Measurements from ENCODE around the gene PLTP. TPM values are rescaled to one million over a fixed set of nuclear protein-coding genes. Genes with fewer than 3 reads are reported as not detected.

The PLTP gene
- total RNA-seq, 1 experiment from 2014 or later: 17.7 TPM

DNA sequence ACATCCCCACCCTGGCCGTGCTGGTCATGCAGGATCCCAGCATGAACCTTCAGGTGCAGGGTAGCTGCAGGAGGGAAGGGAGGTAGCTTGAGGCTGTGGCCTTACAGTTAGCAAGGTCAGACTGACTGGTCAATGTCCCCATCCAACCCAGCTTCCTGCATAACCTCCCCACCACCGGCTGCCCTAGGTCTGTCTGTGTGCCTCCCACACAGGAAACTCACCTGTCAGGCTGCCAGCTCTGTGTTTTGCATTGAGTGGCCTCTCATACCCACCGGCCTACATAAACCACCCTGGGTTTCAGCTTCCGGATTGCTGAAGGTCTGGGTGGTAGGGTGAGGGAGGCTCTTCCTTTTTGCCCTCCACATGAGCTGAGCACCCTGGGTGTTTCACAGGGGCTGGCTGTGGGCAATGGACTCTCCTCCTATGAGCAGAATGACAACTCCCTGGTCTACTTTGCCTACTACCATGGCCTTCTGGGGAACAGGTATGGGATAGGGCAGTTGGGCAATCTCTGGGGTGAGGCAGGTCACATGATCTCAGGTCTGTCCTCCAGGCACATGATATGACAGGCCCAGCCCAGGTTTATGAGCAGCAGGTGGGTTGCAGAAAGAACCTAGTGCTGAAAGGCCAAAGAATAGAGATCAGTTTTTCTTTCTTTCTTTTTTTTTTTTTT, 19.0 kb downstream of the PLTP start:
- TF ChIP-seq POLR2AphosphoS5 (IDR thresholded peaks at IDR 0.05; ENCODE audit: low read depth, low read length) (no peak), SIN3A (IDR thresholded peaks at IDR 0.05; ENCODE audit: borderline replicate concordance, insufficient read depth, low read depth, low read length) (no peak), TCF7L2 (IDR thresholded peaks at IDR 0.05; ENCODE audit: low read depth, low read length) (no peak)
- TF ChIP-seq, protein P1, sequence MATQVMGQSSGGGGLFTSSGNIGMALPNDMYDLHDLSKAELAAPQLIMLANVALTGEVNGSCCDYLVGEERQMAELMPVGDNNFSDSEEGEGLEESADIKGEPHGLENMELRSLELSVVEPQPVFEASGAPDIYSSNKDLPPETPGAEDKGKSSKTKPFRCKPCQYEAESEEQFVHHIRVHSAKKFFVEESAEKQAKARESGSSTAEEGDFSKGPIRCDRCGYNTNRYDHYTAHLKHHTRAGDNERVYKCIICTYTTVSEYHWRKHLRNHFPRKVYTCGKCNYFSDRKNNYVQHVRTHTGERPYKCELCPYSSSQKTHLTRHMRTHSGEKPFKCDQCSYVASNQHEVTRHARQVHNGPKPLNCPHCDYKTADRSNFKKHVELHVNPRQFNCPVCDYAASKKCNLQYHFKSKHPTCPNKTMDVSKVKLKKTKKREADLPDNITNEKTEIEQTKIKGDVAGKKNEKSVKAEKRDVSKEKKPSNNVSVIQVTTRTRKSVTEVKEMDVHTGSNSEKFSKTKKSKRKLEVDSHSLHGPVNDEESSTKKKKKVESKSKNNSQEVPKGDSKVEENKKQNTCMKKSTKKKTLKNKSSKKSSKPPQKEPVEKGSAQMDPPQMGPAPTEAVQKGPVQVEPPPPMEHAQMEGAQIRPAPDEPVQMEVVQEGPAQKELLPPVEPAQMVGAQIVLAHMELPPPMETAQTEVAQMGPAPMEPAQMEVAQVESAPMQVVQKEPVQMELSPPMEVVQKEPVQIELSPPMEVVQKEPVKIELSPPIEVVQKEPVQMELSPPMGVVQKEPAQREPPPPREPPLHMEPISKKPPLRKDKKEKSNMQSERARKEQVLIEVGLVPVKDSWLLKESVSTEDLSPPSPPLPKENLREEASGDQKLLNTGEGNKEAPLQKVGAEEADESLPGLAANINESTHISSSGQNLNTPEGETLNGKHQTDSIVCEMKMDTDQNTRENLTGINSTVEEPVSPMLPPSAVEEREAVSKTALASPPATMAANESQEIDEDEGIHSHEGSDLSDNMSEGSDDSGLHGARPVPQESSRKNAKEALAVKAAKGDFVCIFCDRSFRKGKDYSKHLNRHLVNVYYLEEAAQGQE (IDR thresholded peaks at IDR 0.05; ENCODE audit: insufficient read depth in 1 of 2, low read depth in 2 of 2, low read length in 1 of 2): no peak
- TF ChIP-seq, protein P2, sequence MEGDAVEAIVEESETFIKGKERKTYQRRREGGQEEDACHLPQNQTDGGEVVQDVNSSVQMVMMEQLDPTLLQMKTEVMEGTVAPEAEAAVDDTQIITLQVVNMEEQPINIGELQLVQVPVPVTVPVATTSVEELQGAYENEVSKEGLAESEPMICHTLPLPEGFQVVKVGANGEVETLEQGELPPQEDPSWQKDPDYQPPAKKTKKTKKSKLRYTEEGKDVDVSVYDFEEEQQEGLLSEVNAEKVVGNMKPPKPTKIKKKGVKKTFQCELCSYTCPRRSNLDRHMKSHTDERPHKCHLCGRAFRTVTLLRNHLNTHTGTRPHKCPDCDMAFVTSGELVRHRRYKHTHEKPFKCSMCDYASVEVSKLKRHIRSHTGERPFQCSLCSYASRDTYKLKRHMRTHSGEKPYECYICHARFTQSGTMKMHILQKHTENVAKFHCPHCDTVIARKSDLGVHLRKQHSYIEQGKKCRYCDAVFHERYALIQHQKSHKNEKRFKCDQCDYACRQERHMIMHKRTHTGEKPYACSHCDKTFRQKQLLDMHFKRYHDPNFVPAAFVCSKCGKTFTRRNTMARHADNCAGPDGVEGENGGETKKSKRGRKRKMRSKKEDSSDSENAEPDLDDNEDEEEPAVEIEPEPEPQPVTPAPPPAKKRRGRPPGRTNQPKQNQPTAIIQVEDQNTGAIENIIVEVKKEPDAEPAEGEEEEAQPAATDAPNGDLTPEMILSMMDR (IDR thresholded peaks at IDR 0.05): no peak
- intact Hi-C loops (cut with micrococcal nuclease; ENCODE audit: unreplicated experiment): no loop called here
- ATAC-seq: no peak
- ChIA-PET POLR2A (no interaction called here), CTCF (interaction anchor here (1.7 kb wide), 1 partner anchor 12 kb away, joined by 4 read pairs; no protein-coding TSS in a partner anchor)
- DNase-seq (ENCODE audit: low read depth, low spot score): no peak
- peaks cover 12% of the 10 kb centered on the region for H3K4me1 ChIP-seq (ENCODE audit: control insufficient read depth, insufficient read depth, low read length)
- in situ Hi-C loops (cut with HindIII; ENCODE audit: low pct_unique_long_range_greater_than_20kb, low sequenced_read_pairs): no loop called here
- no peaks in the 10 kb centered on the region for H3K27me3 ChIP-seq (ENCODE audit: control insufficient read depth, insufficient read depth, low read length)
- peaks cover 3% of the 10 kb centered on the region; the same call in 1 of the 2 replicates for H3K36me3 ChIP-seq (ENCODE audit: control insufficient read depth, insufficient read depth, low read length)
- H3K9me3 ChIP-seq (ENCODE audit: control insufficient read depth, insufficient read depth, low read depth, low read length): no peaks in the 10 kb centered on the region
- H3K4me3 ChIP-seq (ENCODE audit: low read depth in 2 of 2, low read length in 2 of 2): no peak overlapping the region; a peak in 1 of 4 replicates
- BruUV-seq (replicated peaks): no TSS peak
- H3K27ac ChIP-seq (ENCODE audit: low read length): no peak overlapping the region

DNA sequence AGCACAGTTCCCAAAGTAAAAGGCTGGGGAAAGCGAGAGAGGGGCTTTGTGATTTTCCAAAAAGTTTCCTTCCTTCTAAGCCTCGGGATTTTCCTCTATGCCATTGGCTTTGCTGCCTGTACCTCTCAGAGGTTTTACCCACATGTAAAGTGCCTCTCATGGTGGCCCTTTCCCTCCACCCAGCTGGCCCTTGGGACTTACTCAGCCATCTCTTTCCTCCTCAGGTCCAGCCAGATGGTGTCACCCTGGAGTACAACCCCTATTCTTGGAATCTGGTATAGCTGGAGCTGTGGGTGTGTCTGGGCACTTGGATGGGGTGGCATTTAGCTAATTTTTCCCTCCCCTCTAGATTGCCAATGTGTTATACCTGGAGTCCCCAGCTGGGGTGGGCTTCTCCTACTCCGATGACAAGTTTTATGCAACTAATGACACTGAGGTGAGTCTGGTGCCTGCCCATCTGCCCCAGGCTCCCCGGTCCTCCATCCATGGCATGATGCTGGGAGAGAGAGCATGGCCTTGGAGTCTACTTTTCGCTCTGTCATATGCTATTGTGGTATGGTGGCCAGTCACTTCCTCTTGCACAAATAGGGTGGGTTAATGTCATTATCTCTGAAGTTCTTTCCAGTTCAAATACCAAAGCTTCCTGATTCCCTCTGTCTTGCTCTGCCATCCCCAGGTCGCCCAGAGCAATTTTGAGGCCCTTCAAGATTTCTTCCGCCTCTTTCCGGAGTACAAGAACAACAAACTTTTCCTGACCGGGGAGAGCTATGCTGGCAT, 19.7 kb downstream of the PLTP start:
- BruUV-seq (replicated peaks): TSS peak; percentile 61
- POLR2A ChIA-PET: no interaction called here
- intact Hi-C loops (cut with micrococcal nuclease; ENCODE audit: unreplicated experiment) (no loop called here), in situ Hi-C loops (cut with HindIII; ENCODE audit: low pct_unique_long_range_greater_than_20kb, low sequenced_read_pairs) (no loop called here)
- no peak for DNase-seq (ENCODE audit: low read depth, low spot score)
- Histone ChIP-seq H3K27ac (ENCODE audit: low read length) (peak overlapping the region; percentile 81), H3K4me3 (ENCODE audit: low read depth in 2 of 2, low read length in 2 of 2) (peak overlapping the region; percentile 68 to 74), H3K27me3 (ENCODE audit: control insufficient read depth, insufficient read depth, low read length) (no peaks in the 10 kb centered on the region), H3K36me3 (ENCODE audit: control insufficient read depth, insufficient read depth, low read length) (peaks cover 3% of the 10 kb centered on the region; the same call in 1 of the 2 replicates), H3K4me1 (ENCODE audit: control insufficient read depth, insufficient read depth, low read length) (peaks cover 12% of the 10 kb centered on the region), H3K9me3 (ENCODE audit: control insufficient read depth, insufficient read depth, low read depth, low read length) (no peaks in the 10 kb centered on the region)
- ATAC-seq: peak; percentile 54
- TF ChIP-seq, protein P1 (IDR thresholded peaks at IDR 0.05; ENCODE audit: insufficient read depth in 1 of 2, low read depth in 2 of 2, low read length in 1 of 2): no peak
- TF ChIP-seq, protein P2 (IDR thresholded peaks at IDR 0.05): no peak; the same call in 1 of the 2 replicates
- TF ChIP-seq POLR2AphosphoS5 (IDR thresholded peaks at IDR 0.05; ENCODE audit: low read depth, low read length) (no peak), TCF7L2 (IDR thresholded peaks at IDR 0.05; ENCODE audit: low read depth, low read length) (no peak), SIN3A (IDR thresholded peaks at IDR 0.05; ENCODE audit: borderline replicate concordance, insufficient read depth, low read depth, low read length) (no peak)
- CTCF ChIA-PET: interaction anchor here (1.7 kb wide), 1 partner anchor 13 kb away, joined by 4 read pairs; no protein-coding TSS in a partner anchor

Measured in Panc1 (cell line).